Astrocyte (in vitro differentiated cells and primary cell): ENCODE data around the gene SLC35F1. TPM values are rescaled to one million over a fixed set of nuclear protein-coding genes. Genes with fewer than 3 reads are reported as not detected.

Experiments
- DNase-seq: peaks from one replicate; pipeline ENCODE4 v3.0.0-alpha.2; 2010; ENCODE audit warnings: low read depth
- FAIRE-seq: peaks from 2 replicates; lab custom pipeline; 2011; peaks lifted over from hg19 to GRCh38; lab: Jason Lieb, UNC
- H2AFZ ChIP-seq: 2 replicates; pipeline ENCODE4 v1.6.0; 2012; ENCODE audit warnings: low read depth, low read length, inconsistent platforms
- H3K27ac ChIP-seq: 2 replicates; pipeline ENCODE4 v1.5.1; 2011; ENCODE audit warnings: low read depth, low read length, inconsistent platforms
- H3K27me3 ChIP-seq: 2 replicates; pipeline ENCODE4 v1.6.0; 2011; ENCODE audit warnings: low read length, inconsistent platforms; ENCODE audit not compliant: insufficient read depth
- H3K36me3 ChIP-seq: 2 replicates; pipeline ENCODE4 v1.5.1; 2011; ENCODE audit warnings: low read length, inconsistent platforms; ENCODE audit not compliant: insufficient read depth
- H3K4me1 ChIP-seq: 2 replicates; pipeline ENCODE4 v1.5.1; 2011; ENCODE audit warnings: low read length, inconsistent platforms; ENCODE audit not compliant: insufficient read depth
- H3K4me2 ChIP-seq: 2 replicates; pipeline ENCODE4 v1.6.0; 2012; ENCODE audit warnings: low read length, inconsistent platforms
- H3K4me3 ChIP-seq: 2 replicates; pipeline ENCODE4 v1.5.1; 2011; ENCODE audit warnings: low read depth, mild to moderate bottlenecking, low read length, inconsistent platforms; ENCODE audit not compliant: insufficient read depth
- H3K79me2 ChIP-seq: 2 replicates; pipeline ENCODE4 v1.6.0; 2012; ENCODE audit warnings: mild to moderate bottlenecking, low read length, inconsistent platforms; ENCODE audit not compliant: insufficient read depth
- H3K9ac ChIP-seq: 2 replicates; pipeline ENCODE4 v1.6.0; 2012; ENCODE audit warnings: mild to moderate bottlenecking, low read length, inconsistent platforms
- H3K9me3 ChIP-seq: 2 replicates; pipeline ENCODE4 v1.5.1; 2012; ENCODE audit warnings: low read depth, mild to moderate bottlenecking, low read length, inconsistent platforms; ENCODE audit not compliant: insufficient read depth
- H4K20me1 ChIP-seq: 2 replicates; pipeline ENCODE4 v1.6.0; 2012; ENCODE audit warnings: low read length, inconsistent platforms; ENCODE audit not compliant: insufficient read depth
- H3K27ac Mint-ChIP-seq: one replicate; pipeline ENCODE4 v1.8.0; 2021; ENCODE audit warnings: mild to moderate bottlenecking, mixed read lengths; ENCODE audit not compliant: unreplicated experiment
- H3K27me3 Mint-ChIP-seq: one replicate; pipeline ENCODE4 v1.8.0; 2021; ENCODE audit warnings: low read depth, mixed read lengths; ENCODE audit not compliant: unreplicated experiment
- H3K36me3 Mint-ChIP-seq: one replicate; pipeline ENCODE4 v1.8.0; 2021; ENCODE audit warnings: low read depth, mixed read lengths; ENCODE audit not compliant: unreplicated experiment
- H3K4me1 Mint-ChIP-seq: one replicate; pipeline ENCODE4 v1.8.0; 2021; ENCODE audit warnings: low read depth, mixed read lengths; ENCODE audit not compliant: unreplicated experiment
- H3K4me3 Mint-ChIP-seq: one replicate; pipeline ENCODE4 v1.8.0; 2021; ENCODE audit warnings: mild to moderate bottlenecking, moderate library complexity, mixed read lengths; ENCODE audit not compliant: unreplicated experiment
- H3K9me3 Mint-ChIP-seq: one replicate; pipeline ENCODE4 v1.8.0; 2021; ENCODE audit warnings: mild to moderate bottlenecking, mixed read lengths; ENCODE audit not compliant: unreplicated experiment
- CTCF ChIP-seq: IDR thresholded peaks from 2 replicates; pipeline ENCODE4 v1.5.1; 2011; ENCODE audit warnings: low read depth, mild to moderate bottlenecking, inconsistent platforms, low read length, moderate library complexity; ENCODE audit not compliant: insufficient read depth
- EZH2 ChIP-seq: IDR thresholded peaks from 2 replicates; pipeline ENCODE4 v1.6.1; 2012; ENCODE audit warnings: mild to moderate bottlenecking, low read length, inconsistent platforms; ENCODE audit not compliant: insufficient read depth
- total RNA-seq: library from RNA; stranded (reverse); gene quantifications from 2 replicates; pipeline ENCODE4 v1.2.1, GENCODE V29; 2021

The SLC35F1 gene
- total RNA-seq, 1 donor from 2014 or later = 1.0 TPM

GRCh38 chr6:118240878-118241528 lies 333.9 kb downstream of the SLC35F1 start:
- Mint-ChIP-seq H3K4me1 (no peaks in the 10 kb centered on the region), H3K9me3 (no peaks in the 10 kb centered on the region), H3K36me3 (no peaks in the 10 kb centered on the region), H3K4me3 (no peak overlapping the region), H3K27ac (no peak overlapping the region), H3K27me3 (peaks cover 2% of the 10 kb centered on the region)
- H3K4me3 ChIP-seq = no peak overlapping the region
- no peak overlapping the region for H3K27ac ChIP-seq
- H3K4me1 ChIP-seq = no peaks in the 10 kb centered on the region
- no peak overlapping the region for H3K4me2 ChIP-seq
- no peaks in the 10 kb centered on the region for H3K36me3 ChIP-seq
- DNase-seq (no peak), FAIRE-seq (no peak)
- no peaks in the 10 kb centered on the region for H3K9me3 ChIP-seq
- no peaks in the 10 kb centered on the region for H3K79me2 ChIP-seq
- H3K27me3 ChIP-seq = no peaks in the 10 kb centered on the region
- H2AFZ ChIP-seq = no peak overlapping the region
- TF ChIP-seq EZH2 (no peak), CTCF (no peak)
- H3K9ac ChIP-seq = no peak overlapping the region
- H4K20me1 ChIP-seq = no peaks in the 10 kb centered on the region

DNA sequence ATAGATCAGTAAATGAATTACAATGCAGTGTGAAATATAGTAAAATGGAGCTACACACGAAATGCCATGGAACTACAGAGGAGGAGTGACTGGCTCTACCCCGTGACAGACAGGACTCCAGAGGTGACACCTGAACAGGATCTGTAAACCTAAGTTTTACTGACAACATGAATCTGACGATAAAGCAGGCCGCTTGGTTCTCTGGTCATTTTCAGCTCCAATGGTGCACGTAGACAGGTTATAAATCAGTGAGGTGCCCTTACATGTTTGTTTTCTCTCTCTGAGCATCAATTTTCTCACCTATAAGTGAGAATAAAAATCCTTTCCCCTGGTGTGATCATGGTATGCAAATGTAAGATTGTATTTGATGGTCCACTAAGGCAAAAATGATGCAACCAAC lies 339.3 kb downstream of the SLC35F1 start:
- Mint-ChIP-seq H3K27me3 (peaks cover 2% of the 10 kb centered on the region), H3K27ac (no peak overlapping the region), H3K9me3 (no peaks in the 10 kb centered on the region), H3K4me3 (no peak overlapping the region), H3K36me3 (no peaks in the 10 kb centered on the region), H3K4me1 (no peaks in the 10 kb centered on the region)
- no peak overlapping the region for H3K4me2 ChIP-seq
- H4K20me1 ChIP-seq = no peaks in the 10 kb centered on the region
- H2AFZ ChIP-seq = no peak overlapping the region
- no peak overlapping the region for H3K9ac ChIP-seq
- no peak overlapping the region for H3K4me3 ChIP-seq
- no peak overlapping the region for H3K27ac ChIP-seq
- no peaks in the 10 kb centered on the region for H3K4me1 ChIP-seq
- DNase-seq (no peak), FAIRE-seq (no peak)
- TF ChIP-seq EZH2 (no peak), CTCF (no peak)
- H3K9me3 ChIP-seq = no peaks in the 10 kb centered on the region
- no peaks in the 10 kb centered on the region for H3K79me2 ChIP-seq
- H3K36me3 ChIP-seq = no peaks in the 10 kb centered on the region
- H3K27me3 ChIP-seq = no peaks in the 10 kb centered on the region

- H3K4me2 ChIP-seq = no peak overlapping the region
- no peaks in the 10 kb centered on the region for H3K36me3 ChIP-seq
- no peak for DNase-seq
- no peaks in the 10 kb centered on the region for H3K9me3 ChIP-seq
- H3K4me3 ChIP-seq = no peak overlapping the region
- no peak overlapping the region for H2AFZ ChIP-seq
- Mint-ChIP-seq H3K4me3 (no peak overlapping the region), H3K27ac (no peak overlapping the region), H3K36me3 (no peaks in the 10 kb centered on the region), H3K27me3 (peaks cover 2% of the 10 kb centered on the region), H3K9me3 (no peaks in the 10 kb centered on the region), H3K4me1 (no peaks in the 10 kb centered on the region)
- H3K27ac ChIP-seq = no peak overlapping the region
- no peaks in the 10 kb centered on the region for H3K27me3 ChIP-seq
- H3K4me1 ChIP-seq = no peaks in the 10 kb centered on the region
- H3K79me2 ChIP-seq = no peaks in the 10 kb centered on the region
- H4K20me1 ChIP-seq = no peaks in the 10 kb centered on the region
- TF ChIP-seq EZH2 = no peak
- no peak for TF ChIP-seq CTCF
- no peak for FAIRE-seq
- H3K9ac ChIP-seq = no peak overlapping the region
These were observed 341.1 kb downstream of the SLC35F1 start for GRCh38 chr6:118248171-118248570.
